HFFc6 (cell line): Measurements from ENCODE around the gene OR8B8. TPM values are rescaled to one million over a fixed set of nuclear protein-coding genes. Genes with fewer than 3 reads are reported as not detected.

ENCODE experiments used
- DNase-seq: peaks from one replicate; pipeline ENCODE4 v3.0.0-alpha.2; 2018
- H3K27ac Mint-ChIP-seq: 2 replicates; pipeline ENCODE4 v1.8.0; 2020; ENCODE audit warnings: mild to moderate bottlenecking, mixed read lengths
- H3K27me3 Mint-ChIP-seq: 2 replicates; pipeline ENCODE4 v1.8.0; 2021; ENCODE audit warnings: mild to moderate bottlenecking, moderate library complexity, mixed read lengths; ENCODE audit not compliant: insufficient read depth
- H3K36me3 Mint-ChIP-seq: 2 replicates; pipeline ENCODE4 v1.8.0; 2021; ENCODE audit warnings: low read depth, mixed read lengths
- H3K4me1 Mint-ChIP-seq: 2 replicates; pipeline ENCODE4 v1.8.0; 2020; ENCODE audit warnings: low read depth, mixed read lengths
- H3K4me3 Mint-ChIP-seq: 2 replicates; pipeline ENCODE4 v1.8.0; 2020; ENCODE audit warnings: mild to moderate bottlenecking, moderate library complexity, mixed read lengths
- H3K9me3 Mint-ChIP-seq: 2 replicates; pipeline ENCODE4 v1.8.0; 2020; ENCODE audit warnings: mild to moderate bottlenecking, mixed read lengths
- total RNA-seq, 6 experiments: library from RNA; stranded (reverse); fragmentation: NEBNext Ultra II Directional; extraction: Animal tissue kit (Norgen Biotek cat#: 25700); gene quantifications; 2 replicates in 1 of 6; 3 replicates in 5 of 6; pipeline ENCODE4 v1.2.3, GENCODE V29; 2021
- TF ChIP-seq, protein P1 (sequence below): fragments of 200-600 bp; sonication (generic); IDR thresholded peaks from 2 replicates; pipeline ENCODE4 v1.5.0; 2021; ENCODE audit warnings: antibody characterized with exemption, mild to moderate bottlenecking

The OR8B8 gene
- total RNA-seq, 6 experiments from 2014 or later: not detected

DNA sequence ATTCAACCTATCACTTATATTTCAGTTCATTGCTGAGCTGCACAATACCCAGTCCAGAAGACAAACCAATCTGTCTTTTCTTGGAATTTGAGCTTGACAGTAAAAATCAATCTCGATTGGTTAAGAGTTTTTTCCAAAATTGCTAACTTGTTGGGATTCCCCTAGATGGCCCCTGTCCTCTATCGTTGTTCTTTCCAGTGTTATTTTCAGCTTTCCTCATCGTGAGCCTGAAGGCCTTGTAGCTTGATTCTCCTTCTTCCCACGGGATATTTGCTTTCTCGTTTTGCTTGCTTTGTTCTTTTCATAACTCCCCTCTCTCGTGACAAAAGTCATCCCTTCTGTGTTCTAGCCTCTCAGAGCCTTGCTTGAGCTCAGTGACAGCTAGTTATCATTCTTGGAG is 3.1 kb downstream of the OR8B8 start:
- peaks cover 6% of the 10 kb centered on the region for H3K27me3 Mint-ChIP-seq
- H3K4me3 Mint-ChIP-seq: no peak overlapping the region
- H3K9me3 Mint-ChIP-seq: no peaks in the 10 kb centered on the region
- no peaks in the 10 kb centered on the region for H3K36me3 Mint-ChIP-seq
- DNase-seq: no peak
- no peak overlapping the region for H3K27ac Mint-ChIP-seq
- H3K4me1 Mint-ChIP-seq: no peaks in the 10 kb centered on the region
- TF ChIP-seq, protein P1, sequence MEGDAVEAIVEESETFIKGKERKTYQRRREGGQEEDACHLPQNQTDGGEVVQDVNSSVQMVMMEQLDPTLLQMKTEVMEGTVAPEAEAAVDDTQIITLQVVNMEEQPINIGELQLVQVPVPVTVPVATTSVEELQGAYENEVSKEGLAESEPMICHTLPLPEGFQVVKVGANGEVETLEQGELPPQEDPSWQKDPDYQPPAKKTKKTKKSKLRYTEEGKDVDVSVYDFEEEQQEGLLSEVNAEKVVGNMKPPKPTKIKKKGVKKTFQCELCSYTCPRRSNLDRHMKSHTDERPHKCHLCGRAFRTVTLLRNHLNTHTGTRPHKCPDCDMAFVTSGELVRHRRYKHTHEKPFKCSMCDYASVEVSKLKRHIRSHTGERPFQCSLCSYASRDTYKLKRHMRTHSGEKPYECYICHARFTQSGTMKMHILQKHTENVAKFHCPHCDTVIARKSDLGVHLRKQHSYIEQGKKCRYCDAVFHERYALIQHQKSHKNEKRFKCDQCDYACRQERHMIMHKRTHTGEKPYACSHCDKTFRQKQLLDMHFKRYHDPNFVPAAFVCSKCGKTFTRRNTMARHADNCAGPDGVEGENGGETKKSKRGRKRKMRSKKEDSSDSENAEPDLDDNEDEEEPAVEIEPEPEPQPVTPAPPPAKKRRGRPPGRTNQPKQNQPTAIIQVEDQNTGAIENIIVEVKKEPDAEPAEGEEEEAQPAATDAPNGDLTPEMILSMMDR: no peak

- Mint-ChIP-seq H3K9me3 (no peaks in the 10 kb centered on the region), H3K36me3 (no peaks in the 10 kb centered on the region), H3K4me1 (no peaks in the 10 kb centered on the region), H3K27me3 (peaks cover 6% of the 10 kb centered on the region), H3K27ac (no peak overlapping the region), H3K4me3 (no peak overlapping the region)
- no peak for DNase-seq
- TF ChIP-seq, protein P1: no peak
Measured at GRCh38 chr11:124441519-124441918, 4.0 kb downstream of the OR8B8 start.

DNA sequence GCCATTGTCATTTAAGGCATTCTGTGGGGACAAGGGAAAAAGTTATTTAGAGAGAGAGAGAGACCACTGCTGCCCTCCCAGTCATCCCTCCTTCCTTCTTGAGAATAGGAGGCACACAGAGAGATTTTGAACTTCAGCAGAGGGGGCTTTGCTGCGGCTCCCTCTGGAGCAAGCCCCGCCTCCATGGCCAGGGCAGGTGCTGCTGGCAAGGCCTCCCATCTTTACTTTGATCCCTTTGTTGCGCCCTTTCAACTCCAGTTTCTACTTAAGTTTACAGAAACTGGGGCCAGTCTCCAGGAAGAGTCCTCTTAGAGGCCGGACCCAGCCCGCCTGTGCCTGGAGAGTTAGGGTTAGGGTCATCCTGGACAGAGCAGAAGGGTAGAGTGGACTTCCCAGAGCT is 4.4 kb downstream of the OR8B8 start:
- no peak for DNase-seq
- Mint-ChIP-seq H3K27me3 (peaks cover 6% of the 10 kb centered on the region), H3K4me1 (no peaks in the 10 kb centered on the region), H3K27ac (no peak overlapping the region), H3K36me3 (no peaks in the 10 kb centered on the region), H3K4me3 (no peak overlapping the region), H3K9me3 (no peaks in the 10 kb centered on the region)
- TF ChIP-seq, protein P1: no peak

- H3K36me3 Mint-ChIP-seq: no peaks in the 10 kb centered on the region
- TF ChIP-seq, protein P1: no peak
- no peaks in the 10 kb centered on the region for H3K9me3 Mint-ChIP-seq
- no peak for DNase-seq
- H3K27ac Mint-ChIP-seq: no peak overlapping the region
- no peak overlapping the region for H3K4me3 Mint-ChIP-seq
- H3K27me3 Mint-ChIP-seq: peaks cover 6% of the 10 kb centered on the region
- H3K4me1 Mint-ChIP-seq: no peaks in the 10 kb centered on the region
Measured at GRCh38 chr11:124440608-124441007, 4.9 kb downstream of the OR8B8 start.

DNA sequence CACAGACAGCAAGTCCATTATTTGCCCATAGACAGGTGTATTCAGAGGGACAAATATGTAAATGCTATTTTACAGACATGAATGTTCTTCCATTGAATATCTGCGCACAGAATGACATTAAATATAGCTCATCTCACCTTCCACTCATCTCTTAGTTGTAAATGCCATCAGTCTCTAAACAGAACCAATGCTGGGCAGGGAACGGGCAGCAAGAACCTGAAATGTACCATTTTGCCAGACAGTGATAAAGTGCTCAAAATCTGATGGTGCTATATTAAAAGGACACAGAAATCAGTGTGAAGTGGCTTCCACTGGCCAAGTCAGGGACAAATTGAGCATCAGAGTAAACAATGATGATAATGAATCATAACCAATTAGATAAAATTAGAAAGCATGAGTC is 10.8 kb downstream of the OR8B8 start:
- DNase-seq: no peak
- peaks cover 1% of the 10 kb centered on the region for H3K9me3 Mint-ChIP-seq
- no peak overlapping the region for H3K4me3 Mint-ChIP-seq
- TF ChIP-seq, protein P1: no peak
- no peaks in the 10 kb centered on the region for H3K27me3 Mint-ChIP-seq
- no peaks in the 10 kb centered on the region for H3K36me3 Mint-ChIP-seq
- no peaks in the 10 kb centered on the region for H3K4me1 Mint-ChIP-seq
- no peak overlapping the region for H3K27ac Mint-ChIP-seq

DNA sequence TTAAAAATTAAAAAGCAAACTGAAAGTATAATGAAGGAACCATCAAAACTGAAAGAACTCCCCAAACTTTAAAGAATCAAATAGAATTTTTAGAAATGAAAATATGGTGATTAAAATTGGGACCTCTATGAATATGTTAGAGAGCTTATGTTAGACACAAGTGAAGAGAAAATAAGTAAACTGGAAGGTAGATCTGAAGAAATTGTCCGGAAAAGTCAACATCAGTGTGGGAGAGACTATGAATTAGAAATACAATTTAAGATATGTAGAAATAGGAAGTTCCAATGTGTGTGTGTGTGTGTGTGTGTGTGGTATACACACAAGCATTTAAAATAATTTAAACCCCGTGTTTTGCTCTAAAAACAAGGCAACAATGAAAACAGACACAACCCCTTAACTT is 15.9 kb downstream of the OR8B8 start:
- Mint-ChIP-seq H3K4me1 (no peaks in the 10 kb centered on the region), H3K36me3 (no peaks in the 10 kb centered on the region), H3K27ac (no peak overlapping the region), H3K27me3 (peaks cover 2% of the 10 kb centered on the region; the same call in 1 of the 2 replicates), H3K9me3 (peaks cover 13% of the 10 kb centered on the region), H3K4me3 (no peak overlapping the region)
- TF ChIP-seq, protein P1: no peak
- no peak for DNase-seq
